T-helper 17 cell (primary cell): Measurements from ENCODE around the gene BCCIP. TPM values are rescaled to one million over a fixed set of nuclear protein-coding genes. Genes with fewer than 3 reads are reported as not detected.

Source experiments
- ATAC-seq: fragments of 150-1000 bp; cut with Tn5 transposase; 2 replicates; pipeline ENCODE4 v1.10.0; 2021; ENCODE audit warnings: mild to moderate bottlenecking, moderate library complexity
- DNase-seq, 3 donors: peaks; one replicate each; pipeline versions ENCODE4 v3.0.0 to v3.0.0-alpha.2; 2020 to 2021
- H3K9me3 ChIP-seq: one replicate; pipeline ENCODE4 v1.7.0; 2013; ENCODE audit warnings: low read length, mild to moderate bottlenecking; ENCODE audit not compliant: control insufficient read depth, poor library complexity, severe bottlenecking
- H3K27ac Mint-ChIP-seq: one replicate; pipeline ENCODE4 v1.8.0; 2022; ENCODE audit warnings: mild to moderate bottlenecking, moderate library complexity, mixed read lengths
- H3K27me3 Mint-ChIP-seq: one replicate; pipeline ENCODE4 v1.8.0; 2022; ENCODE audit warnings: mixed read lengths
- H3K36me3 Mint-ChIP-seq: one replicate; pipeline ENCODE4 v1.8.0; 2022; ENCODE audit warnings: low read depth, mixed read lengths
- H3K4me1 Mint-ChIP-seq: one replicate; pipeline ENCODE4 v1.8.0; 2022; ENCODE audit warnings: mild to moderate bottlenecking, mixed read lengths
- H3K4me3 Mint-ChIP-seq: one replicate; pipeline ENCODE4 v1.8.0; 2022; ENCODE audit warnings: mild to moderate bottlenecking, moderate library complexity, mixed read lengths
- total RNA-seq, 4 donors: library from RNA in 2 of 4; stranded (reverse) in 2 of 4; gene quantifications; one replicate each; pipeline ENCODE4 v1.2.3 and lab custom pipeline; 2022 to 2026

Gene BCCIP
- total RNA-seq, 2 donors from 2014 or later: 43.2 to 44.9 TPM

DNA sequence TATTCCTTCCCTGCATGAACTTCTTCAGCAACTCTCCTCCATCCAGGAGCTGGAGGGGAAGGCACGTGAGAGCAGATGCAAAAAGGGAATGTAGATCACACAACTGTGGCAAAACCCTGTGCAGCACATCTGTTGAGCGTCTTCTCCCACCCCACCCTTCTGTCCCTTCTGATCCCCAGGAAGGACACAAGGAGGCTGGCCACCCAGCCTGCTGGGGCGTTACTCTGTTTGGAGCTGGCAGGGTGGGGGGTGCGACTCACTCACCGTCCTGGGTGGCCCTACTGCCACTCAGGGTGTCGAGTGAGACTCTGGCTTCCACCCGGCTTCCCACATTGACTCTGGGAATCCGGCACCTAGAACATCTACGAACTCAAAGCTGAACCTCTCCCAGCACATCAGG, 37.6 kb upstream of the BCCIP start:
- ATAC-seq (no peak), DNase-seq (no peak)
- Mint-ChIP-seq H3K36me3 (peaks cover 8% of the 10 kb centered on the region), H3K4me3 (no peak overlapping the region), H3K27me3 (no peaks in the 10 kb centered on the region), H3K4me1 (peaks cover 19% of the 10 kb centered on the region), H3K27ac (no peak overlapping the region)
- H3K9me3 ChIP-seq: no peaks in the 10 kb centered on the region

DNA sequence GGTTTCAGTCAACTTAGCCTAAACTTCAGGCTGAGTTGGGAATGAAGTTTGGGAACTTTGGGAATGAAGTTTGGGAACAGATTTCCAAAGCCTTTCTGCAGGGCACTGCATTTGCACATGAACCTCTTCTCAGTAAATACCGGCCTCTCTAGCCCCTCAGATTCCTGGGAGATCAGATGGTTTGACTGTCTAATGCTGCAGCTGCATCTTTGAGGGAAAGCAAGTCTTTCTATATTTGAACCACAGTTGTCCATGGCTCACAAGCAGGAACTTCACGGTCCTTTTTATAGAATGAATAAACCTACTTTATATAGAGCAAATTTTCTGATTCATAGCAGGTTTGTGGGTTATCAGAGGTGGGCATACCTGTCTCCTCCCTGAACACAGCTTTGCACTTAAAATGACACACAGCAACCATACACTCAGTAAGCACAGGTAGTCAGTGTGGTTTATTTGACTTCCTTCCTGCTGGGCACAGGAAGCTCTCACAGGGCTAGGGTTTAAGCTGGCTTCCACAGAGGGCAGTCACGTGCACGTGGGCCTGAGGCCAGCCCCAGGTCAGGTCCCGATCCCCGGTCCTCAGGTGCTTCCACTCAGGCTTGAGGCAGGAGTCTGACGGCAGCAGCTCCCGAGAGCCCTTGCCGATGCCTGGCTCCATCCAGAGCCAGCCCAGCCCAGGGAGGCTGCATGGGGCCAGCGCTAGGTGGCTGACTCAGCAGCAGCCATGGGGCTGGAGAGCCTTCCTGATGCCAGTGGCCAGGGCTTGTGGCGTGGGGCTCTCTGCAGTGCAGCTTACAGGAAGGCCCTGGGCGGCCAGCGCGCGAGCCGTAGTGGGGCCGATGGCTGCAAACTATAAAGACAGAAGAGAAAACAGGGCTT, 35.0 kb upstream of the BCCIP start:
- no peaks in the 10 kb centered on the region for H3K9me3 ChIP-seq
- Mint-ChIP-seq H3K36me3 (peaks cover 8% of the 10 kb centered on the region), H3K4me1 (peaks cover 19% of the 10 kb centered on the region), H3K4me3 (no peak overlapping the region), H3K27ac (peak overlapping the region; percentile 86), H3K27me3 (no peaks in the 10 kb centered on the region)
- DNase-seq: no peak
- peak; percentile 41 for ATAC-seq

DNA sequence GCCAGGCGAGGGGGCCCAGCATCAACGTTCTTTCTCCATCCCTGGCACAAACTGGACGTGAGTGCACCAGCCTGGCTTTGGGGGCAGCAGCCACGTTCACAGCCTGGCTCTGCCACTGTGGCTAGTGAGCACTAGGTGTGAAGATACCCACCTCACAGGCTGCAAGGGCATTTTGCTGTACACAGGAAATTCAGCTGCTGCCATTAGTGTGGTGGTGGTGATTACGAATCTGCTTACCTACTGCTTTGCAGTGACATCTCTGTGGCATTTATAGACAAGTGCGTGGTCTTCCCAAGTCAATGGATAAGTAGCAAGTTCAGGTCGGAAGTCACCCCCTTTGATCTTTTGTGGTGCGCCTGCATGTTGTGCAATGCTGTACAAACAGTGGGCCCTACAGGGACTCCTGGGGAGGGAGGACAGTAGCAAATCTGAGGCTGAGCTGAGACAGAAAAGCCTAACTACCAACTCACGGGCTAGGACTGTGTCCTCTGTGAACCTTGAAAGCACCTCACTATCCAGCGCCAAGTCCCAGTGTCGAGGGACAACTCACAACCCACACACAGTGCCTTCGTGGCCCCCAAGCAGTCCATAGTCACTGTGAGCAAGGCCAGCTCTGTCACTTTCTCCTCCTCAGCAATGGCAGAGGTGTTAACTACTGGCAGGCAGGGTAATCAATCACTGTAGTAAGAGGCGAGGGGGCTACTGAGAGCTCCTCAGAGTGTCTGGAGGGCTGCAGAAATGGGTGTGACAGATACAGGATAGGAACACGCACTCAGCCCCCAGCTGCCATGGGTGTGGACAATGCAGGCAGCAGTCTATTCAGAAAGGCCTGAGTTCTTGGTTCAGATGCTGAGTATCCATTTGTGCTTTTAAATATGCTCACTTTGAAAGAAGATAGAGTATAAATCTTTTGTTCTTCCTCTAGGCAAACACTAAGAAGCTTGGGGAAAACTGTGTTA, 30.7 kb upstream of the BCCIP start:
- Mint-ChIP-seq H3K27me3 (no peaks in the 10 kb centered on the region), H3K27ac (no peak overlapping the region), H3K4me1 (peaks cover 15% of the 10 kb centered on the region), H3K36me3 (peaks cover 12% of the 10 kb centered on the region), H3K4me3 (peak overlapping the region; percentile 36)
- ATAC-seq (no peak), DNase-seq (no peak)
- H3K9me3 ChIP-seq: no peaks in the 10 kb centered on the region

DNA sequence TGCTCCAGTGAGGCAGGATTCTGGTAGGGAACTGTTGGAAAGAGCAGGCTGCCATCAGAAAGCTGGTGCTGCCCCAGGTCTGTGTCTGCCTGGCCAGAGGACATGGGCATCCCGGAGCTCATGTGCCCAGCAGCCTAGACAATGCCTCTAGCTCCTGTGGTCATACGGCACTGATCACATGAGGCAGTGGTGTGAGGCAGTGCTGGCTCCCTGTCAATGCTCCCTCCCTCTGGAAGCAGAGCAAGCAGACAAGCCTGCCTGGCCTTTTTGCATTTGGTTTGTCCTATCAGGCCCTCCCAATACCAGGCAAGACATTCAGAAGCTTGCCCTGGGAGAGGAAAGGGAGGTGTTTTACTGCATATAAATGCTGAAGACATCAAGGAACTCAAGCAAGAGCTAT, 28.2 kb upstream of the BCCIP start:
- H3K27ac Mint-ChIP-seq: no peak overlapping the region
- H3K36me3 Mint-ChIP-seq: peaks cover 11% of the 10 kb centered on the region
- no peak overlapping the region for H3K4me3 Mint-ChIP-seq
- no peak for ATAC-seq
- no peak for DNase-seq
- no peaks in the 10 kb centered on the region for H3K27me3 Mint-ChIP-seq
- H3K4me1 Mint-ChIP-seq: peaks cover 3% of the 10 kb centered on the region
- H3K9me3 ChIP-seq: no peaks in the 10 kb centered on the region

DNA sequence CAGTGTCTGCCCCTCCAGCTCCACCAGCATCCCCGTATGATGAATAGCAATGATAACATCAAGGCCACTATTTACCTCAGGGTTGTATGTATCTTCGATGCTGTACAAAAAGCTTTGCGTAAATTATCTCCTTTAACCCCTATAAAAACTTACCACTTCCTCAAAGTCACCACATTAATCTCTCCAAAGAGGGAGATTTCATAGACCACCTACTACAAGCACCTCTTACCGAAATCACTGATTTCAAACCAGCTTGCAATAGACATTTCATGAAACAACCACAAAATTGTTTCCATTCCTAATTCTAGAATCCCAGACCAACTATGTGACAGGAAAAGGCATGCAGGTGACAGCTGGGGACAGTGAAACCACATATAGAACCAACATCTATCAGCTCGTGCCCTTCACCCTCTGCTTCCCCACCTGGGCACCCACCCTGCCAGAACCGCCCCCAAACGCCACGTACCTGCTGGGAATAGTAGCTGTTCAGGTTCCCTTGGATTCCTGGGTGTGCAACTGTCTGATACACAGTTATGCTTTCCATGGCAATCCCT, 27.6 kb upstream of the BCCIP start:
- Mint-ChIP-seq H3K27ac (peak overlapping the region; percentile 16), H3K27me3 (no peaks in the 10 kb centered on the region), H3K36me3 (peaks cover 12% of the 10 kb centered on the region), H3K4me1 (peaks cover 4% of the 10 kb centered on the region), H3K4me3 (no peak overlapping the region)
- ATAC-seq (no peak), DNase-seq (no peak)
- no peaks in the 10 kb centered on the region for H3K9me3 ChIP-seq

DNA sequence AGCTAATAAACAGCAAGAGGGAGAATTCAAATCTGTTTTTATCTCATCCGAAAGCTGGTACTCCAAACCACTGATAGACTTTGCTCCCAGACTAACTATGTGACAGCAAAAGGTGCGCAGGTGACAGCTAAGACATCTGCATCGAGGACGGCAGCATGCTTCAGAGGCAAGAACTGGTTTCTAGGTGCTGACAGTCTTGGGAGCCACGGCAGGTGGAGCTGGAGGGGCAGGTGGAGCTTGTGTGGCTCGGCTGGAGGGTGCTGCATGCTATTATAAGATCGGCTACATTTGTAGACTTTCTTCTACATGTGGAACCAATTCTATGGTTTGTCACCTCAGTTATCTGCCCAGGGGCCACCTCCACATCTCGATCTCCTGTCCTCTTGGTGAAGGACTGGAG, 25.9 kb upstream of the BCCIP start:
- Mint-ChIP-seq H3K4me1 (peaks cover 4% of the 10 kb centered on the region), H3K27me3 (no peaks in the 10 kb centered on the region), H3K27ac (no peak overlapping the region), H3K36me3 (peaks cover 10% of the 10 kb centered on the region), H3K4me3 (no peak overlapping the region)
- DNase-seq (no peak), ATAC-seq (no peak)
- no peaks in the 10 kb centered on the region for H3K9me3 ChIP-seq

DNA sequence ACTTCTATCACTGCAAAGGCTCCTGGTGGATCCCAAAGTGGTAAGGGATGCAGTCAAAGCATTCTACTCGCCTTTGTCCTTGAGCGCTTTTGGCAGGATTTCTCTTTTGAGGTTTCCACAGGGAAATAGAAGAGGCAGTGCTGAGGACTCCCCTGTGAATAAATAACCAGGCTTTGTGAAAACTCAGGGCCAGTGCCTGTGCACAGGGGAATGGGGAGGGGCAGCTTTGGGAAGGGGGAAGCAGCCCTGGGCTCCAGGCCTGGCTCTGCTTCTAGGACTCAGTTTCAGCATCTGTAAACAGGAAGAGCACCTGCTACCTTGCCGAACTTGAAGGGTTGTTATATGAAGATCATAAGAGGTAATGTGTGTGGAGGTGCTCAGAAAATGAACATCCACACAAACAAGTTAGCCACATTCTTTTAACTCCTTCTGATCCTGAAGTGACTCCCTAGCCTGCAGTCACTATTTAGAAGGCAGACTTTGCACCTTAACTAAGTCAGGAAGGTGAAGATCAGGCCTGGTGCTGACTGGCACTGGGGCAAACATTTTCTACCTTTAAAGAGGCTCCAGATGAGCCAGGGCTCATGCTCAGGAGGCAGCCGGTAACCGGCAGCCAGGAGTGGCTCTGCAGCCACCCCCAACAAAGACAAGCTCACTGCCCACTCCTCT, 25.2 kb upstream of the BCCIP start:
- ATAC-seq: no peak
- Mint-ChIP-seq H3K36me3 (peaks cover 10% of the 10 kb centered on the region), H3K27ac (peak overlapping the region; percentile 11)

DNA sequence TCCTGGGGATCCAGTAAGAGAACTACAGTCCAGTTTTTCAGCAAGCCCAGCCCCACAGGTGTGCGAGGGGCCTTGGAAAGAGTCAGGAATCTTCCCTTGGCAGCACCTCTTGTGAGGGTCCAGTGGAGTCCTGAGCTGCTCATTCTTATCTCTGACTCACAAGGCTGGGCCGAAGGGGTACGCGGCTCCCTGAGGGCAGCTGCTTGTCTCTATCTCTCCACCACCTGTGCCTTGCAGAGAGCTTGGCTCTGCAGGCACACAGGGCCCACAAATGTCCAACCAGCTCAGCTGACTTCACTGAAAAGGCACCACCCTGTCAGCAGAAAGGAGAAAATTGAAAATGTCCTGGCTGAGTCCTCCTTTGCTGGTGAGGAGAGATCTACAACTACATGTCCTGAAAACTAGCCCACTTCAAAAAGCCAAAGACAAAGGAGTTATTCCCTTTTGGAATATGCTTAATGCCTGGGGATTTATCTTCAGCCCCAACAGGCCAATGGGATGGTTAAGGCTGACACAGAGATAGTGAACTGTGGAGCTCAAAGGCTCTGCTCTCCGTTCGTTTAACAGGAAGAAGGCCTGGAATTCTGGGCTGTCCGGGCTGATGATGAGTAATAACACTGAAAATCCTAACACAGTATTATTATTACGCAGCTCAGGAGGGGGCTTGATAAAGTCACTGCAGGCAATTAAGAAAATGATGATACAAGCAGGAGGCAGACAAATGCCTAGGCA, 23.7 kb upstream of the BCCIP start:
- peaks cover 5% of the 10 kb centered on the region for H3K36me3 Mint-ChIP-seq
- no peak overlapping the region for H3K4me3 Mint-ChIP-seq
- no peaks in the 10 kb centered on the region for H3K9me3 ChIP-seq
- ATAC-seq (no peak), DNase-seq (no peak)
- H3K27me3 Mint-ChIP-seq: no peaks in the 10 kb centered on the region
- H3K4me1 Mint-ChIP-seq: peaks cover 4% of the 10 kb centered on the region
- peak overlapping the region; percentile 14 for H3K27ac Mint-ChIP-seq

More for the DNA sequence above, 25.2 kb upstream of the BCCIP start:
- H3K9me3 ChIP-seq: no peaks in the 10 kb centered on the region
- H3K4me1 Mint-ChIP-seq: peaks cover 4% of the 10 kb centered on the region
- H3K4me3 Mint-ChIP-seq: no peak overlapping the region
- DNase-seq: no peak
- H3K27me3 Mint-ChIP-seq: no peaks in the 10 kb centered on the region

DNA sequence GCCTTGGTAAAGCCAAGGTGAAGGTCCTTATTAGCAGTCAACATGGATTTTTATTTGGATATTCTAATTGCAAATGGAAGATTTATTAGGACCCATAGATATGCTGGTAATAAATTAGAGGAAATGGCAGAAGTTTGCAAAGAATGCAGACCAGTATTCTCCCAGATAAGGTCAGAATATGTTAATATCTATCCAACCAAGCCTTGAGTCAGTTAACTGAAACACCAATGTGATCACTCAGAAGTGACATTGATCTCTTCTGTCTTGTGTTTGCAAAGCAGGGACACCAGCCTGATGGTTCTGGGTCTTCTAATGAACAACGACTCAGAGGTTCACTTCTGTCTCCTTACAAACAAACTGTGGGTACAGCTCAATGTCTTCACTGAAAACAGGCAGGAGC, 21.8 kb upstream of the BCCIP start:
- H3K36me3 Mint-ChIP-seq: peaks cover 2% of the 10 kb centered on the region
- H3K27ac Mint-ChIP-seq: no peak overlapping the region
- no peak for ATAC-seq

DNA sequence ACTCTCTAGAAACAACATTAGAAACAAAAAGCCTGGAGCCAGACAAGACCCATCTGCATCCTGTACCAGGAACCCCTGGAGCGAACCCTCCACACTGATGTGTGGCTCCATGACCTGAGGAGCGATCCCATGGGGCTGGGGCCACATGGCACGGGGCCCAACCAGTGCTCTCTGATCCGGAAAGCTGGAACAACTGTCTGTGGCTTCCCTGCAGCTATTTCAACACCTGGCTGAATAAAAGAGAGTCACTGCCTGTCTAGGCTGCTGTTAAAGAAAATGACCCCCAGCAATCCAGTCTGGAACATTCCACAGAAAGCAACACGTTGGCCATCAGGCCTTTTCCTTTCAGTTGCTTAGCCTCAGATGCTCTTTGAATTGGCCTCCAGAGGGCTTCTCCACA, 21.2 kb upstream of the BCCIP start:
- no peak overlapping the region for H3K27ac Mint-ChIP-seq
- H3K4me1 Mint-ChIP-seq: peaks cover 4% of the 10 kb centered on the region
- H3K9me3 ChIP-seq: no peaks in the 10 kb centered on the region
- ATAC-seq (no peak), DNase-seq (no peak)
- H3K36me3 Mint-ChIP-seq: peaks cover 3% of the 10 kb centered on the region
- H3K27me3 Mint-ChIP-seq: no peaks in the 10 kb centered on the region
- no peak overlapping the region for H3K4me3 Mint-ChIP-seq

More for the DNA sequence above, 21.8 kb upstream of the BCCIP start:
- H3K4me1 Mint-ChIP-seq: peaks cover 4% of the 10 kb centered on the region
- H3K9me3 ChIP-seq: no peaks in the 10 kb centered on the region
- H3K4me3 Mint-ChIP-seq: no peak overlapping the region
- H3K27me3 Mint-ChIP-seq: no peaks in the 10 kb centered on the region
- no peak for DNase-seq

DNA sequence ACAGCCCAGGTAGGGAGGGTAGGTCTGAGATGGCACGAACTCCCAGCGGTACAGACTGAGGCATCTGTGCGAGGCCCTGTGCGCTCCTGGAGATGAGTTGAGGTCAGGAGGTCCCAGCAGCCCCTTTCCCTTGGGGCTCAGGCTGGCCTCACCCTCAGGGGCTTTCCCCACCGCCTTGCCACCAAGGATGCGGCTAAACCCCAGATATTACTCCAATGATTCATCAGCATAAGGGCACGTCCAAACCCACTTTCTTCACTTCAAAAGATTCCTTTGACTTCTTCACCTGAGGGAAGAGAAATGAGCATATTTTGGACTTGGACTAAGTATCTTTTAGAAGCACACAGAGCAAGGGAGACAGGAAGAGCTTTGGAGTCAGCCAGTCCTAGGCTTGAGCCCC, 20.6 kb upstream of the BCCIP start:
- H3K4me1 Mint-ChIP-seq: peaks cover 4% of the 10 kb centered on the region
- H3K4me3 Mint-ChIP-seq: no peak overlapping the region
- H3K27ac Mint-ChIP-seq: no peak overlapping the region
- no peaks in the 10 kb centered on the region for H3K9me3 ChIP-seq
- H3K27me3 Mint-ChIP-seq: no peaks in the 10 kb centered on the region
- no peak for DNase-seq
- no peak for ATAC-seq
- H3K36me3 Mint-ChIP-seq: peaks cover 6% of the 10 kb centered on the region

DNA sequence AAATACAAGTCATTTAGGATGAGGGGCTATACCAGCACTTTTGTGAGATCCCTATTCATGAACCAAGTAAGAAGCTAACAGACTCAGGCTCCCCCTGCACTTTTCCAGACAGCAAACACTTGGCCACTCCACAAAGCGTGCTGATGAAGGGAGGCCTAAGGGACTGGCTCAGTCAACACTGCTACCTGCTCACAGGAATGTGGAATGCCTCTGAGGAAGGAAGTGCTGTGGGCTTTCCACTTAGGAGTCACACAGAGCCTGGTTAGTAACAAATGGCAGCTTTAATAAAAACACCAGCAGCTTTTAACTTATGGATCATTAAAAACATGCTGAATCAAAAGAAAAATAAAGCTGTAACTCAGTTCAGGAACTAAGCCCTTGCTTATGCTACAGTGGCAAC, 15.3 kb upstream of the BCCIP start:
- no peaks in the 10 kb centered on the region for H3K9me3 ChIP-seq
- DNase-seq: no peak
- Mint-ChIP-seq H3K36me3 (peaks cover 6% of the 10 kb centered on the region), H3K4me1 (peaks cover 2% of the 10 kb centered on the region), H3K27me3 (no peaks in the 10 kb centered on the region), H3K4me3 (no peak overlapping the region), H3K27ac (peak overlapping the region; percentile 43)
- ATAC-seq: no peak
